Activated naive CD8-positive, alpha-beta T cell treated with anti-CD3 and anti-CD28 coated beads, Interleukin-2, amount 10 ng/mL, durations not matched to agents 7 days and 5 days (primary cell): Measurements from ENCODE around the gene DAG1. TPM values are rescaled to one million over a fixed set of nuclear protein-coding genes. Genes with fewer than 3 reads are reported as not detected.

Experiments
- ATAC-seq: fragments of 150-1000 bp; cut with Tn5 transposase; one replicate; pipeline ENCODE4 v1.10.0; 2021; ENCODE audit warnings: low read depth, moderate library complexity
- POLR2A ChIA-PET: fragments of 350-600 bp; sonication (Branson Sonifier 250); formaldehyde crosslinking; loops from one replicate; lab custom pipeline; 2021; ENCODE audit warnings: antibody characterized with exemption; lab: Charles Lee
- DNase-seq: peaks from one replicate; pipeline ENCODE4 v3.0.0; 2021
- H3K27ac Mint-ChIP-seq: one replicate; pipeline ENCODE4 v1.8.0; 2022; ENCODE audit warnings: mild to moderate bottlenecking, mixed read lengths
- H3K27me3 Mint-ChIP-seq: one replicate; pipeline ENCODE4 v1.8.0; 2022; ENCODE audit warnings: mild to moderate bottlenecking, moderate library complexity, mixed read lengths
- H3K36me3 Mint-ChIP-seq: one replicate; pipeline ENCODE4 v1.8.0; 2021; ENCODE audit warnings: mild to moderate bottlenecking, mixed read lengths
- H3K4me1 Mint-ChIP-seq: one replicate; pipeline ENCODE4 v1.8.0; 2021; ENCODE audit warnings: mixed read lengths
- H3K4me3 Mint-ChIP-seq: one replicate; pipeline ENCODE4 v1.8.0; 2022; ENCODE audit warnings: mild to moderate bottlenecking, moderate library complexity, mixed read lengths
- H3K9me3 Mint-ChIP-seq: one replicate; pipeline ENCODE4 v1.8.0; 2021; ENCODE audit warnings: mixed read lengths
- total RNA-seq, 2 experiments: library from RNA; stranded (reverse); gene quantifications; one replicate each; pipeline ENCODE4 v1.2.3, GENCODE V29; 2021

The DAG1 gene
- 10 to 100 TPM; 14.1 to 17.5 TPM for total RNA-seq

GRCh38 chr3:49469936-49470713, at the start of gene DAG1:
TSS of gene DAG1 (plus strand) at chr3:49470267. CDS start at chr3:49510535, 40,268 bp downstream.
- Mint-ChIP-seq H3K27me3 (no peaks in the 10 kb centered on the region), H3K4me1 (peaks cover 20% of the 10 kb centered on the region), H3K4me3 (peak within 1 kb of the TSS; percentile 88), H3K36me3 (peaks cover 15% of the 10 kb centered on the region), H3K27ac (peak within 1 kb of the TSS; percentile 87), H3K9me3 (no peaks in the 10 kb centered on the region)
- POLR2A ChIA-PET = interaction anchor here (0.5 to 2.0 kb wide), 16 partner anchors 10 to 480 kb away, joined by 3 to 13 read pairs (median 4); partner anchors contain the start of genes QRICH1, RHOA, TCTA and USP19
- ATAC-seq = peak; percentile 89
- peak; percentile 97 for DNase-seq

DNA sequence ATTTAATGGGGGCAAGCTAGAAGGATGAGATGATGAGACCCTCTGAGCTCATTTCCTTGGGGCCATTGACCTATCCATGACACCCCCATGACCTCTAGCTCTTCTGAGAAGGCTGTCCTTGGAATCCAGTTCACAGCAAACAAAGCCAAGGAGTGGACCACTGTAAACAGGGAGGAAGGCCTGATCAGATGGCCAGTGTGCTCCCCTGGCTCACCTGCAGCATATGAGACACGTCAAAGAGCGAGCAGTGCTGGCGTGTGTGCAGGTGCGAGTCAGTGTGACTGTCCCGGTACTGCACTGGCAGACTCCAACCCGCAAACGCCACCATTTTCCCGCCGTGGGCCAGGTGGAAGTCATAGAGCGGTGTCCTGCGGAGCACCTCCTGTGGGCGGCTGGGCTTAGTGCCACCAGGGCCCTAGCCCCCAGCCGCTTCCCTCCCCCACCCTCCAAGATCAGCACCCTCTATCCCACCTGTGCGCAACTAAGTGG, 48.1 kb upstream of the DAG1 start:
- no peak for DNase-seq
- H3K4me3 Mint-ChIP-seq = peak overlapping the region; percentile 8
- no peak for ATAC-seq
- POLR2A ChIA-PET = interaction anchor here (1.6 to 2.8 kb wide), 2 partner anchors 10 to 81 kb away, joined by 5 to 15 read pairs; partner anchors contain the start of genes RHOA and TCTA
- no peaks in the 10 kb centered on the region for H3K9me3 Mint-ChIP-seq
- H3K27me3 Mint-ChIP-seq = no peaks in the 10 kb centered on the region
- H3K4me1 Mint-ChIP-seq = peaks cover 38% of the 10 kb centered on the region
- H3K27ac Mint-ChIP-seq = no peak overlapping the region
- peaks cover 38% of the 10 kb centered on the region for H3K36me3 Mint-ChIP-seq

DNA sequence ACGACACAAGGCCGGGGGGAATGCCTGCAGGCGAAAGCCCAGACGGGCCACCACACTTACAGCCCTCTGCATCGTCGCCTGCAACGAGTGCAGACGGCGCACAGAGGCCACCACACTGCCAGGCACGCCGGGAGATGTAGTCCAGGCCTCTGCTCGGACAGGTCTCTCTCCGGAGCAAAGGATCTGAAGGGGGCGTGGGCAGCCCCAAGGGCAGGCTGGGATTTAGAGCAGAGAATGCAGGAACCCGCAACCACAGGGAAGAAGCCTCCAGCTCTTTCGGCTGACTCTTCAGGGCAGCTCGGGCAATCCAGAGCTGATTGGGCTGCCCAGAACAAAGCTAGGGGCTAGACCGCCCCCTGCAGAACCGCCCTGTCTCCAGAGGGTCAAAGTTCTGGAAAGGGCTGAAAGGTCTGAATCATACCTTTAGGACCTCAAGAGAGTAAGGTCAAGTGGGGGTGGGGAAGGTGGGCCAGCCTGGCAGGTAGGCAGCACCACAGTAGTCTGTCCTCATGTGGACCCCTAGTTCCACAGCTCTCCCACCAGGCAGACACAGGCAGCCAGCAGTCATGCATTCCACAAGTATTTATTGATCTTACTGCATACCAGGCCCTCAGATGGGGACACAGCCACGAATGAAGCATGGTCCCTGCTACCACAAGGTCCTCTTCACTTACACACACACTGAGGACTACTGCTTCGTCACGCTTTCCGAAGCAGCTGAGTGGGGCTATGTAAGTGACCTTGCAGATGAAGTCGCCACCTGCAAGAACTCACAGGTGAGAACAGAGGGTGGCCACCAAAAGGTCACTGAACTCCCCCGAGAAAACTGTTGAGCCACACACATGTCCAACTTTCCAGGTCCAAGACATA, 47.5 kb upstream of the DAG1 start, which contains the start of gene AMT:
Gene AMT, minus strand, starts transcription at position 95 of the 870 bp plus-strand sequence. Its CDS starts 23 bp downstream, at position 72.
- Mint-ChIP-seq H3K9me3 (no peaks in the 10 kb centered on the region), H3K4me1 (peaks cover 33% of the 10 kb centered on the region), H3K36me3 (peaks cover 38% of the 10 kb centered on the region), H3K4me3 (peak within 1 kb of the TSS; percentile 8), H3K27ac (peak within 1 kb of the TSS; percentile 75), H3K27me3 (no peaks in the 10 kb centered on the region)
- POLR2A ChIA-PET = interaction anchor here (1.6 to 2.8 kb wide), 2 partner anchors 10 to 82 kb away, joined by 5 to 15 read pairs; partner anchors contain the start of genes RHOA and TCTA
- DNase-seq = no peak
- ATAC-seq = peak; percentile 18

- H3K4me3 Mint-ChIP-seq = no peak overlapping the region
Observed at GRCh38 chr3:49424816-49425215, 45.3 kb upstream of the DAG1 start.

DNA sequence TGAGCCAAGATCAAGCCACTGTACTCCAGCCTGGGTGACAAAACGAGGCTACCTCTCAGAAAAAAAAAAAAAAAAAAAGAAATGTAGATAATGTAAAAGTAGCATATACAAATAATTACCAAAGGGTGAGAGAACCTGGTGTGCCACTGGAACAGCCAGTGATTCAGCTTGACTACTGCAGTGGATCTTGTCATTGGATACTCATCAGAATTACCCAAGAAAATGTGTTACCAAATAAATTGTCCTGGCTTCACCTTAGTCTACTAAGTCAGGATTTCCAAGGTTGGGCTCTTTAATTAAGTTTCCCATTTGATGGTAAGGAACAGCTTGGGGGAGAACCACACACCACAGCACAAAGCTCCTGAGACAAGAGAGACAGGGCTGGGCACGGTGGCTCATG, 42.5 kb upstream of the DAG1 start:
- H3K27me3 Mint-ChIP-seq = no peaks in the 10 kb centered on the region
- peaks cover 17% of the 10 kb centered on the region for H3K36me3 Mint-ChIP-seq
- no peak for DNase-seq
- ATAC-seq = no peak
- H3K9me3 Mint-ChIP-seq = no peaks in the 10 kb centered on the region
- H3K27ac Mint-ChIP-seq = no peak overlapping the region
- POLR2A ChIA-PET = interaction anchor here (0.7 to 3.0 kb wide), 6 partner anchors 10 to 106 kb away, joined by 3 to 47 read pairs (median 4); partner anchors contain the start of genes RHOA, TCTA and USP4
- peak overlapping the region; percentile 93 for H3K4me3 Mint-ChIP-seq
- peaks cover 31% of the 10 kb centered on the region for H3K4me1 Mint-ChIP-seq

More at GRCh38 chr3:49424816-49425215, 45.3 kb upstream of the DAG1 start:
- Mint-ChIP-seq H3K36me3 (peaks cover 25% of the 10 kb centered on the region), H3K9me3 (no peaks in the 10 kb centered on the region), H3K27me3 (no peaks in the 10 kb centered on the region), H3K4me1 (peaks cover 33% of the 10 kb centered on the region), H3K27ac (peak overlapping the region; percentile 75)
- POLR2A ChIA-PET = interaction anchor here (1.1 to 2.2 kb wide), 3 partner anchors 8 to 20 kb away, joined by 5 to 15 read pairs (median 13); partner anchors contain the start of genes RHOA and TCTA
- ATAC-seq (no peak), DNase-seq (no peak)

- Mint-ChIP-seq H3K36me3 (peaks cover 8% of the 10 kb centered on the region), H3K27ac (peak overlapping the region; percentile 96), H3K4me3 (peak overlapping the region; percentile 93), H3K4me1 (peaks cover 25% of the 10 kb centered on the region), H3K27me3 (no peaks in the 10 kb centered on the region), H3K9me3 (no peaks in the 10 kb centered on the region)
- POLR2A ChIA-PET = interaction anchor here (0.7 to 3.0 kb wide), 10 partner anchors 8 to 1423 kb away, joined by 3 to 47 read pairs (median 6); partner anchors contain the start of genes RHOA, TCTA and USP4
- ATAC-seq (no peak), DNase-seq (no peak)
Observed at GRCh38 chr3:49428752-49429080, 41.4 kb upstream of the DAG1 start.

- H3K27me3 Mint-ChIP-seq = no peaks in the 10 kb centered on the region
- H3K36me3 Mint-ChIP-seq = no peaks in the 10 kb centered on the region
- H3K4me1 Mint-ChIP-seq = peaks cover 3% of the 10 kb centered on the region
- ATAC-seq (no peak), DNase-seq (no peak)
- POLR2A ChIA-PET = no interaction called here
- H3K27ac Mint-ChIP-seq = no peak overlapping the region
- no peaks in the 10 kb centered on the region for H3K9me3 Mint-ChIP-seq
- no peak overlapping the region for H3K4me3 Mint-ChIP-seq
Observed at GRCh38 chr3:49434731-49435130, 35.3 kb upstream of the DAG1 start.

GRCh38 chr3:49445391-49445790, 24.7 kb upstream of the DAG1 start:
- no peak for ATAC-seq
- POLR2A ChIA-PET = interaction anchor here (0.7 to 3.9 kb wide), 6 partner anchors 16 to 158 kb away, joined by 3 to 43 read pairs (median 9); partner anchors contain the start of genes NICN1, RHOA, TCTA and USP4
- DNase-seq = no peak

DNA sequence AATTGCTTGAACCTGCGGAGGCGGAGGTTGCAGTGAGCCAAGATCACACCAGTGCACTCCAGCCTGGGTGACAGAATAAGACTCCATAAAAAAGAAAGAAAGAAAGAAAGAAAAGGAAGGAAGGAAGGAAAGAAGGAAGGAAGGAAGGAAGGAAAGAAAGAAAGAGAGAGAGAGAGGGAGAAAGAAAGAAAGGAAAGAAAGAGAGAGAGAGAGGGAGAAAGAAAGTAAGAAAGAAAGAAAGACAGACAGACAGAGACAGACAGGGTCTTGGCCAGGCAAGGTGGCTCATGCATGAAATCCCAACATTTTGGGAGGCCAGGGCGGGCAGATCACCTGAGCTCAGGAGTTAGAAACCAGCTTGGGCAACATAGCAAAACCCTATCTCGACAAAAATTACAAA, 16.4 kb upstream of the DAG1 start:
- DNase-seq = no peak
- Mint-ChIP-seq H3K36me3 (no peaks in the 10 kb centered on the region), H3K27ac (no peak overlapping the region), H3K27me3 (peaks cover 3% of the 10 kb centered on the region), H3K9me3 (no peaks in the 10 kb centered on the region), H3K4me1 (peaks cover 6% of the 10 kb centered on the region), H3K4me3 (no peak overlapping the region)
- POLR2A ChIA-PET = no interaction called here
- ATAC-seq = no peak

More at GRCh38 chr3:49445391-49445790, 24.7 kb upstream of the DAG1 start:
- Mint-ChIP-seq H3K27me3 (no peaks in the 10 kb centered on the region), H3K4me1 (peaks cover 20% of the 10 kb centered on the region), H3K36me3 (no peaks in the 10 kb centered on the region), H3K4me3 (no peak overlapping the region), H3K9me3 (no peaks in the 10 kb centered on the region), H3K27ac (no peak overlapping the region)

DNA sequence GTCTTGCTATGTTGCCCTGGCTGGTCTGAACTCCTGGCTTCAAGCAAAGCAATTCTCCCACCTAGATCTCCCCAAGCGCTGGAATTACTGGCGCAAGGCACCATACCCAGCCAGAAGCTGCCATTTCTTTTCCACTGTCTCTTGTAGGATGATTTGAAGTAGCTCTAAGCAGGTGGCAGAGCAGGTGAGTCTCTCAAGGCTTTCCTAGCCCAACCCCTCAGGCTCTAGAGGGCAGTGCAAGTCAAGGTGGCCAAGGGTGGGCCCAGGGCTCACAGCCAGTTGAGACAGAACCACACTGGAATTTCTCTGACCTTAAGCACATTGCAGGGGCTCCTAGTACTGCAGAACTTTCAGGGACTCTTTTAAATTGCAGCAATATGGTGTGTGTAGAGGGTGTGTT, 15.6 kb upstream of the DAG1 start:
- peaks cover 5% of the 10 kb centered on the region for H3K27me3 Mint-ChIP-seq
- ATAC-seq (peak; percentile 42), DNase-seq (no peak)
- no peaks in the 10 kb centered on the region for H3K4me1 Mint-ChIP-seq
- no peak overlapping the region for H3K4me3 Mint-ChIP-seq
- no peaks in the 10 kb centered on the region for H3K36me3 Mint-ChIP-seq
- POLR2A ChIA-PET = interaction anchor here (0.6 to 1.7 kb wide), 2 partner anchors 21 to 114 kb away, joined by 3 read pairs; partner anchors contain the start of gene USP4
- no peak overlapping the region for H3K27ac Mint-ChIP-seq
- H3K9me3 Mint-ChIP-seq = no peaks in the 10 kb centered on the region

DNA sequence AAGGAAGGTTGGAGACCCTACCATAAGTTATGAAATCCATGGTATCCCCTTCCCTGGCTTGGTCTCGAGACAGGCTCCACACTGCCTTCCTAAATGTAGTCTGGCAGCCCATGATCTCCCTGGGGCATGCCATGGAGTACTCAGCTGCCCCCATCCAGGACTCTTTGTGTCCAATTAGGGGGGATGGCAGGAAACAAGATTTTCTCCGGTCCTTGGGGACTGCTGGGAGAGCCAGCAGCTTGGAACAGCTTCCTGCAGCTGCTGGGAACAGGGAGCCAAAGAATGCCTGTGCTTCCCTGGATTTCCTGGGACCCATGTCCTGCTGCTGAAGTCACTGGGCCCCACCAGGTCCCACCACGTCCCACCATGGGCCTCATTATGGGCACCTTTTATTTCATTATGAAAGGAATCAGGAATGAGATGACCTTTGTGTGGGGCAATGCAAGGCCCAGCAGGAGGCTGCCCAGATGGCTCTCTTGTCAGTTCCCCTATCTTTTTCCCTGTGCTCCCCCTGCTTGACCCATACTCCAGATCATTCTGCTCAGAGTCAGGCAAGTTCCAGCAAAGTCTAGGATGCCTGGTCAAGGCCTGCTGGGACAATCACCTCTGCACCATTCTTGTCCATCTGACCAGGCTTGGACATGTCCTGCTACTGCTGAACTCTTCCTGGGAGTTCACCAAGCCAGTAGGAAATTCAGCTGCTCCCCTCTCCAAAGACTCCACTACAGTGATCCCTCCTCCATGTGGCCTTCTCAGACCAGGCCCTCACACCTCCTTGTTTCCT, 15.0 kb upstream of the DAG1 start:
- Mint-ChIP-seq H3K27ac (no peak overlapping the region), H3K4me1 (no peaks in the 10 kb centered on the region), H3K27me3 (peaks cover 5% of the 10 kb centered on the region), H3K36me3 (no peaks in the 10 kb centered on the region), H3K4me3 (no peak overlapping the region), H3K9me3 (no peaks in the 10 kb centered on the region)
- no peak for ATAC-seq
- POLR2A ChIA-PET = interaction anchor here (1.7 kb wide), 1 partner anchor 115 kb away, joined by 3 read pairs; the partner anchor contains the start of gene USP4
- no peak for DNase-seq

DNA sequence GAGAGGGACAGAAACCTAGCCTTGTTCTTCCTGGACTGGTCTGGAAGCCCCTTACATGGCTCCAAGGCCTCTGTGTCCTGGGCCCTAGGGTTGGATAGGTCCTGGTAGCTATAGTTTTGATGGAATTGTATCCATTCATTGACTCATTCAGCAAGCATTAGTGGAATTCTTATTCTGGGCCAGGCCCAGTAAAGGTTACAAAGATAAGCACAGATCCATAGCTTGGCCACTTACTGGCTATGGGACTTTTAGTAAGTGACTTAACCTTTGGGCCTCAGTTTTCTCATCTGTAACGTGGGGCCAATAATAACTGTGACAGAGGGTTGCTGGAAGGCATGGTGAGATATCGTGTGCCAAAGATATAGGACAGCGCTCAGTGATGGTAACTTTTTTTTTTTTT, 13.6 kb upstream of the DAG1 start:
- POLR2A ChIA-PET = no interaction called here
- Mint-ChIP-seq H3K36me3 (no peaks in the 10 kb centered on the region), H3K27me3 (peaks cover 5% of the 10 kb centered on the region), H3K4me3 (no peak overlapping the region), H3K4me1 (no peaks in the 10 kb centered on the region), H3K27ac (no peak overlapping the region), H3K9me3 (no peaks in the 10 kb centered on the region)
- ATAC-seq = no peak
- no peak for DNase-seq
